Esophagus muscularis mucosa (tissue), 3 donors: ENCODE measurements around the gene PPAT.

Experiments used
- POLR2A ChIP-seq: fragments of 450-650 bp; IDR thresholded peaks from one replicate; pipeline ENCODE4 v1.6.1; 2017; ENCODE audit warnings: antibody characterized with exemption, moderate library complexity, mild to moderate bottlenecking, low read depth
- POLR2AphosphoS5 ChIP-seq, 2 donors: sonication (generic); formaldehyde crosslinking; IDR thresholded peaks; one replicate each; pipeline ENCODE4 v1.6.1; 2017; ENCODE audit warnings: antibody characterized with exemption in 2 of 2
- TF ChIP-seq, protein P1 (sequence below), 3 experiments: fragments of 200-600 bp in 2 of 3; fragments of 450-650 bp in 1 of 3; sonication (generic) in 2 of 3; IDR thresholded peaks; one replicate each; pipeline ENCODE4 v1.5.1; 2017 to 2019; ENCODE audit warnings: antibody characterized with exemption in 3 of 3, mild to moderate bottlenecking in 2 of 3, moderate library complexity in 1 of 3

DNA sequence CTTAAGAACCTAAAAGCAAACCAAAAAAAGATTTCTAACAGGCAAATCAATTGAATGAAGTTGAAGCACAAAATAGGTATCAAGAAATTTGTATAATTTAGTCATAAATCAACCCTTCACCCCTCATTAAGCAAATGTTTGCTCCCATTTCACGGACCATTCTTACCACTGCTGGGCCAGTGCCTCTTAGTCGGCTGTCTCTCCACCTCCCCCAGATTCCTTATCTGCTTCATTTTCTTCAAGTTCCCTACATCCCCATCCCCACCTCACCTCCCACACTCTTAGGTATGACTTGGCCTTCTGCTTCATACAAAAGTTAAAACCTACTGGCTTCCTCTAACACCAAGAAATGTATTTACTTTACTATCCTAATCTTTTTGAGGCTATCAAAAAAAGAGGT, 60.0 kb downstream of the PPAT start:
- TF ChIP-seq POLR2A, result no peak
- TF ChIP-seq, protein P1, sequence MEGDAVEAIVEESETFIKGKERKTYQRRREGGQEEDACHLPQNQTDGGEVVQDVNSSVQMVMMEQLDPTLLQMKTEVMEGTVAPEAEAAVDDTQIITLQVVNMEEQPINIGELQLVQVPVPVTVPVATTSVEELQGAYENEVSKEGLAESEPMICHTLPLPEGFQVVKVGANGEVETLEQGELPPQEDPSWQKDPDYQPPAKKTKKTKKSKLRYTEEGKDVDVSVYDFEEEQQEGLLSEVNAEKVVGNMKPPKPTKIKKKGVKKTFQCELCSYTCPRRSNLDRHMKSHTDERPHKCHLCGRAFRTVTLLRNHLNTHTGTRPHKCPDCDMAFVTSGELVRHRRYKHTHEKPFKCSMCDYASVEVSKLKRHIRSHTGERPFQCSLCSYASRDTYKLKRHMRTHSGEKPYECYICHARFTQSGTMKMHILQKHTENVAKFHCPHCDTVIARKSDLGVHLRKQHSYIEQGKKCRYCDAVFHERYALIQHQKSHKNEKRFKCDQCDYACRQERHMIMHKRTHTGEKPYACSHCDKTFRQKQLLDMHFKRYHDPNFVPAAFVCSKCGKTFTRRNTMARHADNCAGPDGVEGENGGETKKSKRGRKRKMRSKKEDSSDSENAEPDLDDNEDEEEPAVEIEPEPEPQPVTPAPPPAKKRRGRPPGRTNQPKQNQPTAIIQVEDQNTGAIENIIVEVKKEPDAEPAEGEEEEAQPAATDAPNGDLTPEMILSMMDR (IDR thresholded peaks at IDR 0.05), result no peak
- no peak for TF ChIP-seq POLR2AphosphoS5 (IDR thresholded peaks at IDR 0.05)
